LNCaP clone FGC (cell line): ENCODE data around the gene SCD5.

Experiments used
- DNase-seq: peaks from one replicate; pipeline ENCODE4 v3.0.0-alpha.2; 2011; ENCODE audit warnings: low read depth
- H3K4me3 ChIP-seq: 2 replicates; pipeline ENCODE4 v1.5.1; 2011; ENCODE audit warnings: mild to moderate bottlenecking, low read depth, low read length, control low read depth
- CTCF ChIP-seq: IDR thresholded peaks from 2 replicates; pipeline ENCODE4 v1.5.1; 2012; ENCODE audit warnings: mild to moderate bottlenecking; ENCODE audit not compliant: control insufficient read depth, insufficient read depth; ENCODE audit errors: extremely low read depth

Gene SCD5

GRCh38 chr4:82797040-82797404, 1.6 kb downstream of the SCD5 start:
- no peak for DNase-seq
- TF ChIP-seq CTCF = no peak
- H3K4me3 ChIP-seq = no peak overlapping the region

- no peak overlapping the region for H3K4me3 ChIP-seq
- DNase-seq = no peak
- TF ChIP-seq CTCF = no peak
These were observed 5.5 kb downstream of the SCD5 start for GRCh38 chr4:82792912-82793649.

GRCh38 chr4:82791179-82791578, 7.4 kb downstream of the SCD5 start:
- H3K4me3 ChIP-seq = no peak overlapping the region
- TF ChIP-seq CTCF = no peak
- no peak for DNase-seq

- H3K4me3 ChIP-seq = no peak overlapping the region
- no peak for DNase-seq
- no peak for TF ChIP-seq CTCF
These were observed 8.4 kb downstream of the SCD5 start for GRCh38 chr4:82790060-82790660.

GRCh38 chr4:82789025-82789776, 9.4 kb downstream of the SCD5 start:
- DNase-seq = no peak
- H3K4me3 ChIP-seq = no peak overlapping the region
- no peak for TF ChIP-seq CTCF

GRCh38 chr4:82787342-82787741, 11.3 kb downstream of the SCD5 start:
- DNase-seq = no peak
- no peak for TF ChIP-seq CTCF
- no peak overlapping the region for H3K4me3 ChIP-seq
